Endothelial cell of umbilical vein (primary cell): ENCODE measurements around the gene DNAI1. TPM values are rescaled to one million over a fixed set of nuclear protein-coding genes. Genes with fewer than 3 reads are reported as not detected.

ENCODE experiments used
- BruUV-seq: library from RNA; stranded (reverse); fragments of 400-500 nt; replicated peaks from 2 replicates; lab custom pipeline; 2021; lab: Mats Ljungman, UMichigan
- CTCF ChIA-PET: fragments of 300-600, 350-600 bp; sonication (Branson Sonifier 250); formaldehyde crosslinking; loops from one replicate; lab custom pipeline; 2021; ENCODE audit warnings: antibody characterized with exemption, inconsistent platforms; lab: Charles Lee
- POLR2A ChIA-PET: fragments of 300-600, 350-600 bp; sonication (Branson Sonifier 250); formaldehyde crosslinking; loops from one replicate; lab custom pipeline; 2021; ENCODE audit warnings: antibody characterized with exemption, inconsistent platforms; lab: Charles Lee
- DNase-seq: peaks from one replicate; pipeline ENCODE4 v3.0.0-alpha.2; 2011; ENCODE audit warnings: low read depth, low spot score
- FAIRE-seq: peaks from 2 replicates; lab custom pipeline; 2011; peaks lifted over from hg19 to GRCh38; lab: Jason Lieb, UNC
- H2AFZ ChIP-seq: 2 replicates; pipeline ENCODE4 v1.6.0; 2012; ENCODE audit warnings: low read depth, low read length, control low read depth, inconsistent platforms
- H3K27ac ChIP-seq: 2 replicates; pipeline ENCODE4 v1.5.1; 2011; ENCODE audit warnings: low read depth, mild to moderate bottlenecking, control low read depth, low read length, moderate library complexity; ENCODE audit not compliant: insufficient read depth
- H3K27me3 ChIP-seq, 2 experiments: 2 replicates each; pipeline versions ENCODE4 v1.6.0 to v1.6.1; 2011; ENCODE audit warnings: low read length in 2 of 2, mixed read lengths in 1 of 2; ENCODE audit not compliant: control insufficient read depth in 2 of 2, insufficient read depth in 2 of 2
- H3K36me3 ChIP-seq, 2 experiments: 2 replicates in 1 of 2; 3 replicates in 1 of 2; pipeline ENCODE4 v1.5.1; 2011; ENCODE audit warnings: low read length in 2 of 2, mild to moderate bottlenecking in 1 of 2, moderate library complexity in 1 of 2; ENCODE audit not compliant: control insufficient read depth in 2 of 2, insufficient read depth in 2 of 2; ENCODE audit errors: extremely low read depth in 1 of 2
- H3K4me1 ChIP-seq: 3 replicates; pipeline ENCODE4 v1.5.1; 2011; ENCODE audit warnings: mild to moderate bottlenecking, low read length; ENCODE audit not compliant: control insufficient read depth, insufficient read depth; ENCODE audit errors: extremely low read depth
- H3K4me2 ChIP-seq: 2 replicates; pipeline ENCODE4 v1.6.1; 2011; ENCODE audit warnings: low read length, control low read depth, mixed read lengths; ENCODE audit not compliant: insufficient read depth
- H3K4me3 ChIP-seq, 3 experiments: fragments of 200-600 bp in 1 of 3; sonication (generic), shearing (Covaris generic) in 1 of 3; replicated peaks in 1 of 3; 2 replicates each; pipeline ENCODE4 v1.5.1; 2011 to 2016; ENCODE audit warnings: control low read depth in 3 of 3, low read length in 3 of 3, mild to moderate bottlenecking in 2 of 3, inconsistent platforms in 1 of 3, low read depth in 1 of 3, moderate library complexity in 1 of 3; ENCODE audit not compliant: insufficient read depth in 1 of 3
- H3K79me2 ChIP-seq: 2 replicates; pipeline ENCODE4 v1.6.0; 2012; ENCODE audit warnings: low read length, inconsistent platforms; ENCODE audit not compliant: control insufficient read depth, insufficient read depth
- H3K9ac ChIP-seq: replicated peaks from 2 replicates; pipeline ENCODE3; 2011; ENCODE audit warnings: low read length, control low read depth; ENCODE audit not compliant: insufficient read depth; ENCODE audit errors: extremely low read depth
- H3K9me1 ChIP-seq: replicated peaks from 3 replicates; pipeline ENCODE4 v1.6.0; 2011; ENCODE audit warnings: mild to moderate bottlenecking, low read length; ENCODE audit not compliant: control insufficient read depth, insufficient read depth; ENCODE audit errors: extremely low read depth
- H3K9me3 ChIP-seq: replicated peaks from 2 replicates; pipeline ENCODE4 v1.5.1; 2012; ENCODE audit warnings: low read length, inconsistent platforms; ENCODE audit not compliant: control insufficient read depth, insufficient read depth
- H4K20me1 ChIP-seq: replicated peaks from 2 replicates; pipeline ENCODE3; 2011; ENCODE audit warnings: mild to moderate bottlenecking, low read length; ENCODE audit not compliant: control insufficient read depth, insufficient read depth; ENCODE audit errors: extremely low read depth
- EZH2 ChIP-seq: IDR thresholded peaks from 2 replicates; pipeline ENCODE4 v1.6.1; 2012; ENCODE audit warnings: borderline replicate concordance, low read depth, mild to moderate bottlenecking, moderate library complexity, low read length, inconsistent platforms; ENCODE audit not compliant: severe bottlenecking
- FOS ChIP-seq: IDR thresholded peaks from 2 replicates; pipeline ENCODE4 v1.6.1; 2011; ENCODE audit warnings: mild to moderate bottlenecking, low read length, moderate library complexity, borderline replicate concordance; ENCODE audit not compliant: insufficient read depth
- GATA2 ChIP-seq: IDR thresholded peaks from 2 replicates; pipeline ENCODE4 v1.7.0; 2011; ENCODE audit warnings: low read depth, mild to moderate bottlenecking, moderate library complexity, mixed read lengths, low read length; ENCODE audit not compliant: insufficient read length, insufficient read depth
- JUN ChIP-seq: IDR thresholded peaks from 2 replicates; pipeline ENCODE4 v1.6.1; 2011; ENCODE audit warnings: borderline replicate concordance, low read depth; ENCODE audit not compliant: insufficient read length, insufficient read depth
- MYC ChIP-seq: IDR thresholded peaks from one replicate; pipeline ENCODE4 v1.6.1; 2011; ENCODE audit warnings: mild to moderate bottlenecking, low read depth, low read length
- POLR2A ChIP-seq: IDR thresholded peaks from 2 replicates; pipeline ENCODE4 v1.6.1; 2012; ENCODE audit warnings: low read depth, mild to moderate bottlenecking, control low read depth, low read length
- POLR2AphosphoS5 ChIP-seq: IDR thresholded peaks from 2 replicates; pipeline ENCODE4 v1.6.1; 2012; ENCODE audit warnings: low read depth, mild to moderate bottlenecking, control low read depth, low read length, moderate library complexity; ENCODE audit not compliant: insufficient read depth
- dilution Hi-C: fragments of 300-500 bp; cut with MboI; formaldehyde crosslinking; loops from one replicate; pipeline ENCODE4 v1.15.0; 2019; ENCODE audit warnings: low sequenced_read_pairs; ENCODE audit not compliant: extremely low pct_ligation_motif_present
- intact Hi-C: fragments of 100-400 bp; cut with micrococcal nuclease; formaldehyde crosslinking; loops from one replicate; pipeline ENCODE4 v1.10.0; 2022
- polyA plus RNA-seq, 4 experiments: library from polyadenylated mRNA; depleted of rRNA in 3 of 4; stranded (reverse) in 3 of 4; unstranded in 1 of 4; fragments of >200 nt; gene quantifications; 2 replicates each; pipeline versions ENCODE4 v1.2.1 to v1.2.3, GENCODE V29; 2011 to 2012; ENCODE audit warnings: missing spikeins in 1 of 4
- total RNA-seq: library from RNA; stranded (reverse); gene quantifications from 2 replicates; pipeline ENCODE4 v1.2.3, GENCODE V29; 2021
- TF ChIP-seq, protein P1 (sequence below), 2 donors: IDR thresholded peaks; 1 replicate in 1 of 2; 2 replicates in 1 of 2; pipeline ENCODE4 v1.5.1; 2011; ENCODE audit warnings: low read length in 2 of 2, mild to moderate bottlenecking in 2 of 2, moderate library complexity in 2 of 2, control low read depth in 1 of 2, inconsistent platforms in 1 of 2, low read depth in 1 of 2; ENCODE audit not compliant: insufficient read depth in 1 of 2; ENCODE audit errors: extremely low read depth in 1 of 2
- TF ChIP-seq, protein P2 (sequence below): IDR thresholded peaks from 2 replicates; pipeline ENCODE4 v1.6.1; 2011; ENCODE audit not compliant: insufficient read depth, insufficient read length

The DNAI1 gene
- total and polyA plus RNA-seq, 2 donors (not counting 3 experiments of a cell fraction or from before 2014, with no cell fraction given), result not detected

DNA sequence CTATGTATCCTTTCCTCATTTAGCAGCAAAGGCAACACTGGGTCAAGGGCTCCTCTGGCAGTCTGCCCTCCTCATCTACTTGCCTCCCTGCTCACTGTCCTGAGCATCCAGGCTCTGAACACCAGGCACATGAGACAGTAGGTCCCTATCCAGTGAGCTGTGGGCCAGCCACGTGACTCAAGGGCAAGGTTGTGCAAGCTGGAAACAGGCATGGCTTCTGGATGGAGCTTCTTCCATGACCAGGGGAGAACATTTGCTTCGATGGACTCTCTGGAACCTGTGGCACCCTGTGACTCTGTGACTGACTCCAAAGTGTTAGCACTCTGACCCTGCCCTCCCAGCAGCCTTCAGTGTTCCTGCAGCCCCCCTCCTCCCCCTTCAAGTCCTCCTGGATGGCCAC is 33.0 kb downstream of the DNAI1 start:
- Histone ChIP-seq H3K4me2 (no peak overlapping the region), H3K9me1 (no peaks in the 10 kb centered on the region), H2AFZ (no peak overlapping the region), H3K79me2 (no peaks in the 10 kb centered on the region), H3K4me1 (peaks cover 10% of the 10 kb centered on the region), H4K20me1 (no peaks in the 10 kb centered on the region), H3K9me3 (no peaks in the 10 kb centered on the region), H3K27ac (no peak overlapping the region), H3K36me3 (no peaks in the 10 kb centered on the region), H3K27me3 (peaks cover 16 to 18% of the 10 kb centered on the region in 2 experiments), H3K9ac (no peak overlapping the region), H3K4me3 (no peak overlapping the region)
- no peak for TF ChIP-seq POLR2AphosphoS5
- no peak for TF ChIP-seq POLR2A
- no peak for TF ChIP-seq MYC
- TF ChIP-seq FOS, result no peak
- TF ChIP-seq EZH2, result no peak
- TF ChIP-seq, protein P1, sequence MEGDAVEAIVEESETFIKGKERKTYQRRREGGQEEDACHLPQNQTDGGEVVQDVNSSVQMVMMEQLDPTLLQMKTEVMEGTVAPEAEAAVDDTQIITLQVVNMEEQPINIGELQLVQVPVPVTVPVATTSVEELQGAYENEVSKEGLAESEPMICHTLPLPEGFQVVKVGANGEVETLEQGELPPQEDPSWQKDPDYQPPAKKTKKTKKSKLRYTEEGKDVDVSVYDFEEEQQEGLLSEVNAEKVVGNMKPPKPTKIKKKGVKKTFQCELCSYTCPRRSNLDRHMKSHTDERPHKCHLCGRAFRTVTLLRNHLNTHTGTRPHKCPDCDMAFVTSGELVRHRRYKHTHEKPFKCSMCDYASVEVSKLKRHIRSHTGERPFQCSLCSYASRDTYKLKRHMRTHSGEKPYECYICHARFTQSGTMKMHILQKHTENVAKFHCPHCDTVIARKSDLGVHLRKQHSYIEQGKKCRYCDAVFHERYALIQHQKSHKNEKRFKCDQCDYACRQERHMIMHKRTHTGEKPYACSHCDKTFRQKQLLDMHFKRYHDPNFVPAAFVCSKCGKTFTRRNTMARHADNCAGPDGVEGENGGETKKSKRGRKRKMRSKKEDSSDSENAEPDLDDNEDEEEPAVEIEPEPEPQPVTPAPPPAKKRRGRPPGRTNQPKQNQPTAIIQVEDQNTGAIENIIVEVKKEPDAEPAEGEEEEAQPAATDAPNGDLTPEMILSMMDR (IDR thresholded peaks at IDR 0.05; ENCODE audit: extremely low read depth in 1 of 2, insufficient read depth in 1 of 2, low read depth in 1 of 2, low read length in 2 of 2), result no peak
- TF ChIP-seq JUN, result no peak
- TF ChIP-seq, protein P2, sequence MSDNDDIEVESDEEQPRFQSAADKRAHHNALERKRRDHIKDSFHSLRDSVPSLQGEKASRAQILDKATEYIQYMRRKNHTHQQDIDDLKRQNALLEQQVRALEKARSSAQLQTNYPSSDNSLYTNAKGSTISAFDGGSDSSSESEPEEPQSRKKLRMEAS, result no peak
- TF ChIP-seq GATA2, result no peak
- BruUV-seq, result no TSS peak
- FAIRE-seq (no peak), DNase-seq (no peak)
- dilution Hi-C loops, result no loop called here
- ChIA-PET CTCF (interaction anchor here (1.1 to 1.7 kb wide), 3 partner anchors 35 to 88 kb away, joined by 3 to 7 read pairs (median 4); no protein-coding TSS in a partner anchor), POLR2A (no interaction called here)
- intact Hi-C loops, result no loop called here
